Measurements from ENCODE around the gene QRSL1. TPM values are rescaled to one million over a fixed set of nuclear protein-coding genes. Genes with fewer than 3 reads are reported as not detected.
A peak's percentile ranks its signal among the peaks of the same experiment; 100 is the strongest.

Gene QRSL1
- total and polyA plus RNA-seq, 7 donors, result 14.8 to 27.2 (median 20.2) TPM

DNA sequence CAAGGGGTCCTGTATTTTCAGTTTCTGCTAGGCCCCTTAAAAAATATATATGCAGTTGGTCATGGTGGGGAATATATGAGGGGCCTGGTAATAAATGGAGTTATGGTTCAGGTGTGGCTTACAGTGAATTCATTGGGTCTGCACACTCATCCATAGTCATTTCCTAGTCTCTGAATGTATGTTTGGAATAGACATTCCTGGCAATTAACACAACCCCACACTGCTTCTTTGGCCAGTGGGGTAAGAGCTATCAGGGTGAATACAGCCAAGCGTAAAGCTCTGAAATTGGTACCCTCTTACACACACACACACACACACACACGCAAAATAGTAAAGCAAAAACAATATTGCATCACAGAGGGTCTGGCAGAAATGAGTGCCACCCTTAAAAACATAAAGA is 56.5 kb downstream of the QRSL1 start:
- intact Hi-C loops (cut with DNase I), result no loop called here
- Histone ChIP-seq H3K4me3 (no peak overlapping the region), H3K4me1 (no peaks in the 10 kb centered on the region), H3K27ac (no peak overlapping the region), H3K36me3 (ENCODE audit: insufficient read depth in 1 of 2, low read depth in 1 of 2) (no peaks in the 10 kb centered on the region), H3K27me3 (ENCODE audit: insufficient read depth in 3 of 3, low read length in 2 of 3) (no peaks in the 10 kb centered on the region), H3K9me3 (no peaks in the 10 kb centered on the region)
- no peak for ATAC-seq
- no peak for DNase-seq
- WGBS, 3 donors, result 93 to 98% (median 95%) methylated on average over 2 of the region's 2 CpGs
- TF ChIP-seq, protein P1, sequence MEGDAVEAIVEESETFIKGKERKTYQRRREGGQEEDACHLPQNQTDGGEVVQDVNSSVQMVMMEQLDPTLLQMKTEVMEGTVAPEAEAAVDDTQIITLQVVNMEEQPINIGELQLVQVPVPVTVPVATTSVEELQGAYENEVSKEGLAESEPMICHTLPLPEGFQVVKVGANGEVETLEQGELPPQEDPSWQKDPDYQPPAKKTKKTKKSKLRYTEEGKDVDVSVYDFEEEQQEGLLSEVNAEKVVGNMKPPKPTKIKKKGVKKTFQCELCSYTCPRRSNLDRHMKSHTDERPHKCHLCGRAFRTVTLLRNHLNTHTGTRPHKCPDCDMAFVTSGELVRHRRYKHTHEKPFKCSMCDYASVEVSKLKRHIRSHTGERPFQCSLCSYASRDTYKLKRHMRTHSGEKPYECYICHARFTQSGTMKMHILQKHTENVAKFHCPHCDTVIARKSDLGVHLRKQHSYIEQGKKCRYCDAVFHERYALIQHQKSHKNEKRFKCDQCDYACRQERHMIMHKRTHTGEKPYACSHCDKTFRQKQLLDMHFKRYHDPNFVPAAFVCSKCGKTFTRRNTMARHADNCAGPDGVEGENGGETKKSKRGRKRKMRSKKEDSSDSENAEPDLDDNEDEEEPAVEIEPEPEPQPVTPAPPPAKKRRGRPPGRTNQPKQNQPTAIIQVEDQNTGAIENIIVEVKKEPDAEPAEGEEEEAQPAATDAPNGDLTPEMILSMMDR (IDR thresholded peaks at IDR 0.05), result no peak

DNA sequence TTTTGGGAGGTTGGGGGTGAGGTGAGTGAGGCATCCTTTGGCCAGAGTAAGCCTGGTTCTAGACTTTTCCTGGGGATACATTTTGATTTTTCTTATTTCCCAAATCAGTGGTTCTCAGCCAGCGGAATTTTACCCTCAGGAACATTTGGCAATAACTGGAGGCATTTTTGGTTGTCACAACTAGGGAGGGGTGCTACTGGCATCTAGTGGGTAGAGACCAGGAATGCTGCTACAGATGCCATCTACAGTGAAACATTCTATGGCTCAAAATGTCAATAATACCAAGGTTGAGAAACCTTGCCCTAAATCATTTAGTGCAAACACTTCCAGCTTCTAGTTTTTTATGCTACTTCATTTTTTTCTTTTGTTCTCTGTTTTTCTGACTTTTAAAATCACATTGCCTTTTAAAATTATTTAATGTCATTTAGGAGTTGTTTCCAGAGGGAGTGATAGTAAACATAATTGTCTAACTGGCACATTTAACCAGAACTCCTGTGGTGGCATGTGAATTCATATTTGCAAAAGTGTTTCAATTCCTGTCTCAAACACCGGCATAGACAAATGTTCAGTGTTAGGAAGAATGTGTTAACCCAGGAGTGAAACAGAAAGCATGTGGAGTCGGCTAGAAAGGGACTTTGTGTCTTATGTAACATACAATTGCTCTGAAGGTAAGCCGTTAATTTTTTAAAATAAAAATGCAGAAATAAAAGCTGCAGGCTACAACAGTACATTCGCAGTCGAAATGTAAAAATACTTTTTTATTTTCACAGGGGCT is 59.0 kb downstream of the QRSL1 start:
- Histone ChIP-seq H3K27ac (no peak overlapping the region), H3K27me3 (ENCODE audit: insufficient read depth in 3 of 3, low read length in 2 of 3) (no peaks in the 10 kb centered on the region), H3K4me3 (no peak overlapping the region), H3K4me1 (no peaks in the 10 kb centered on the region), H3K9me3 (no peaks in the 10 kb centered on the region), H3K36me3 (ENCODE audit: insufficient read depth in 1 of 2, low read depth in 1 of 2) (no peaks in the 10 kb centered on the region)
- intact Hi-C loops (cut with DNase I), result no loop called here
- ATAC-seq (no peak), DNase-seq (no peak)
- WGBS, 3 donors, result 73 to 79% (median 76%) methylated on average over 6 of the region's 6 CpGs
- TF ChIP-seq, protein P1 (IDR thresholded peaks at IDR 0.05), result no peak

DNA sequence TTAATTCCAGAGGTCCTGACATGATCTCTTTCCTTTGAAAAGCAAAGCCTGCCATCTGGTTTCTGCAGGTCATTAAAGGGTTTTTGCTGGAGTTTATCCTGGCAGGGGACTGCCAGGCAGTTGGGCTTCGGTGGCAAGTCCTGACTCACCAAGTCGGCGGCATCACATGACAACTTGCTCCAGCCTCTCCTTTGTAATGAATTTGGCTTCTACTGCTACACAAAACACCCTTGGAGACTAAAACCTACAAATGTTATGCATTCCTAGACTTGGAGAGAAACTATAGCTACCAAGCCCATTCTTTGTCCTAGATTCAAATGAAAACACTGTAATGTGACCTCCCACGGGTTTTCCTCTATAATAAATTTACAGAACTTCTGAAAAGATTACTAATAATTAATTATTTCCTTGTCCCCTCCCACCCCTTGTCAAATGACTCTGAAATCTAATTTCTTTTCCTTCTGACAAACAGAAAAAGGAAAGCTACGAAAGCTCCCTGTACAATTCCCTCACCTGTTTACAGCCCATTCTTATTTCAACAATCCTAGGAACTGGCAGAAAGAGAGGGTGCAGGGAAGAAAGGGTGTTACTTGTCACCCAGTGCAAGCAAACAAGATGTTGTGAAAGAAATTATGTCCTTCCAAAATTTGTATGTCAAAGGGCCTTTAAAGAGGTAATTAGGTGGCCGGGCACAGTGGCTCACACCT is 62.9 kb downstream of the QRSL1 start:
- DNase-seq (no peak), ATAC-seq (peak in 3 of 4 donors; percentile 61 to 76 (median 75))
- Histone ChIP-seq H3K27ac (no peak overlapping the region), H3K36me3 (ENCODE audit: insufficient read depth in 1 of 2, low read depth in 1 of 2) (no peaks in the 10 kb centered on the region), H3K4me1 (no peaks in the 10 kb centered on the region), H3K27me3 (ENCODE audit: insufficient read depth in 3 of 3, low read length in 2 of 3) (no peaks in the 10 kb centered on the region), H3K9me3 (no peaks in the 10 kb centered on the region), H3K4me3 (no peak overlapping the region)
- WGBS, 3 donors, result 32 to 45% (median 34%) methylated on average over 6 of the region's 6 CpGs
- TF ChIP-seq, protein P1 (IDR thresholded peaks at IDR 0.05), result no peak
- intact Hi-C loops (cut with DNase I), result no loop called here

DNA sequence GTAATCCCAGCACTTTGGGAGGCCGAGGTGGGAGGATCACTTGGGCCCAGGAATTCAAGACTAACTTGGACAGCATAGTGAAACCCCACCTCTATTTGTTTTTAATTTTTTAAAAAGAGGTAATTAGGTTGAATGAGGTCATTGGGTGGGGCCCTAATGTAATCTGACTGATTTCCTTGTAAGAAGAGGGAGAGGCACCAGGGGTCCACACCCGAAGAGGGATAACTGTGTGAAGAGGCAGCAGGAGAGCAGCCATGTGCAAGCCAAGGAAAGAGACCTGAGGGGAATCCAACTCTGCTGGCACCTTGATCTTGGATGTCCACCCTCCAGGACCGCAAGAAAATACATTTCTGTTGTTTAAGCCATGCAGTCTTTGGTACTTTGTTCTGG is 63.4 kb downstream of the QRSL1 start:
- ATAC-seq (no peak), DNase-seq (no peak)
- 68 to 81% (median 76%) methylated on average over 3 of the region's 3 CpGs for WGBS, 3 donors
- Histone ChIP-seq H3K27me3 (ENCODE audit: insufficient read depth in 3 of 3, low read length in 2 of 3) (no peaks in the 10 kb centered on the region), H3K4me1 (no peaks in the 10 kb centered on the region), H3K27ac (no peak overlapping the region), H3K9me3 (no peaks in the 10 kb centered on the region), H3K4me3 (no peak overlapping the region), H3K36me3 (ENCODE audit: insufficient read depth in 1 of 2, low read depth in 1 of 2) (no peaks in the 10 kb centered on the region)
- intact Hi-C loops (cut with DNase I), result no loop called here
- TF ChIP-seq, protein P1 (IDR thresholded peaks at IDR 0.05), result no peak

All from psoas muscle (tissue), 8 donors.